Caco-2 (cell line): ENCODE results near the gene ASTN2. TPM values are rescaled to one million over a fixed set of nuclear protein-coding genes. Genes with fewer than 3 reads are reported as not detected.

ENCODE experiments used
- BruUV-seq: library from RNA; stranded (reverse); fragments of 400-500 nt; replicated peaks from 2 replicates; lab custom pipeline; 2021; lab: Mats Ljungman, UMichigan
- CTCF ChIA-PET: fragments of 300-600 bp; sonication (Branson Sonifier 250); formaldehyde crosslinking; loops from one replicate; lab custom pipeline; 2022; ENCODE audit warnings: antibody characterized with exemption; lab: Charles Lee
- POLR2A ChIA-PET: fragments of 300-600 bp; sonication (Branson Sonifier 250); formaldehyde crosslinking; loops from one replicate; lab custom pipeline; 2022; ENCODE audit warnings: antibody characterized with exemption; lab: Charles Lee
- DNase-seq, 2 experiments: peaks; one replicate each; pipeline versions ENCODE4 v3.0.0 to v3.0.0-alpha.2; 2020 to 2022
- H3K27me3 ChIP-seq: replicated peaks from 2 replicates; pipeline ENCODE4 v1.6.0; 2011; ENCODE audit warnings: low read length; ENCODE audit not compliant: control insufficient read depth, insufficient read depth
- H3K36me3 ChIP-seq: 2 replicates; pipeline ENCODE4 v1.5.1; 2011; ENCODE audit warnings: low read length; ENCODE audit not compliant: control insufficient read depth, insufficient read depth
- H3K4me1 ChIP-seq: fragments of 250-450 bp; sonication (Bioruptor Pico); 2 replicates; pipeline ENCODE4 v1.5.1; 2020; ENCODE audit warnings: mild to moderate bottlenecking
- H3K4me3 ChIP-seq: 2 replicates; pipeline ENCODE4 v1.5.1; 2011; ENCODE audit warnings: low read depth, mild to moderate bottlenecking, control low read depth, low read length
- H3K9me3 ChIP-seq: fragments of 250-450 bp; sonication (Bioruptor Pico); 2 replicates; pipeline ENCODE4 v1.5.1; 2020; ENCODE audit warnings: mild to moderate bottlenecking, moderate library complexity
- H3K27ac Mint-ChIP-seq: one replicate; pipeline ENCODE4 v1.8.0; 2022; ENCODE audit warnings: mixed read lengths; ENCODE audit not compliant: unreplicated experiment
- H3K27me3 Mint-ChIP-seq: one replicate; pipeline ENCODE4 v1.8.0; 2022; ENCODE audit warnings: mixed read lengths; ENCODE audit not compliant: insufficient read depth, unreplicated experiment
- H3K36me3 Mint-ChIP-seq: one replicate; pipeline ENCODE4 v1.8.0; 2022; ENCODE audit warnings: mild to moderate bottlenecking, mixed read lengths; ENCODE audit not compliant: insufficient read depth, unreplicated experiment
- H3K4me1 Mint-ChIP-seq: one replicate; pipeline ENCODE4 v1.8.0; 2022; ENCODE audit warnings: low read depth, mixed read lengths; ENCODE audit not compliant: unreplicated experiment
- H3K4me3 Mint-ChIP-seq: one replicate; pipeline ENCODE4 v1.8.0; 2022; ENCODE audit warnings: mild to moderate bottlenecking, moderate library complexity, mixed read lengths; ENCODE audit not compliant: unreplicated experiment
- H3K9me3 Mint-ChIP-seq: one replicate; pipeline ENCODE4 v1.8.0; 2022; ENCODE audit warnings: mixed read lengths; ENCODE audit not compliant: unreplicated experiment
- intact Hi-C: fragments of 100-400 bp; cut with micrococcal nuclease; formaldehyde crosslinking; loops from one replicate; pipeline ENCODE4 v1.10.0; 2022; ENCODE audit not compliant: unreplicated experiment
- total RNA-seq: library from RNA; stranded (reverse); gene quantifications from 2 replicates; pipeline ENCODE4 v1.2.3, GENCODE V29; 2022
- TF ChIP-seq, protein P1 (sequence below), 2 experiments: fragments of 200-600 bp in 1 of 2; IDR thresholded peaks; 1 replicate in 1 of 2; 2 replicates in 1 of 2; pipeline versions ENCODE4 v1.5.1 to v1.8.0; 2011 to 2022; ENCODE audit warnings: antibody characterized with exemption in 1 of 2, control low read depth in 1 of 2, inconsistent platforms in 1 of 2, low read depth in 1 of 2, low read length in 1 of 2, mild to moderate bottlenecking in 1 of 2, moderate library complexity in 1 of 2; ENCODE audit not compliant: insufficient read depth in 1 of 2, severe bottlenecking in 1 of 2, unreplicated experiment in 1 of 2

The ASTN2 gene
- total RNA-seq, 1 experiment from 2014 or later: 12.7 TPM

DNA sequence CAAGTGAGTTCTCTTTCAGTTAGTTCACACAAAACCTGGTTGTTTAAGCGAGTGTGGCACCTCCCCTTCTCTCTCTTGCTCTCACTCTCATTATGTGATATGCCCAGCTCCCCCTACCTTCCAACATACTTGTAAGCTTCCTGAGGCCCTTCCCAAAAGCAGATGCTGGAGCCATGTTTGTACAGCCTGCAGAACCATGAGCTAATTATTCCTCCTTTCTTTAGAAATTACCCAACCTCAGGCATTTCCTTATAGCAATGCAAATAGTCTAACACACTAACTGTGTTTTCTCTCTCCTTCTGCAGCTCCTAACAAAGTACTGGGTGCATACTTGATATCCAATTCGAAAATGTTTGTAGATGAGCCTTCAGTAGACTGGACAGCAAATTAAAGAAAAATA is 665.1 kb downstream of the ASTN2 start:
- intact Hi-C loops: no loop called here
- Mint-ChIP-seq H3K4me1 (no peaks in the 10 kb centered on the region), H3K36me3 (no peaks in the 10 kb centered on the region), H3K27ac (no peak overlapping the region), H3K9me3 (no peaks in the 10 kb centered on the region), H3K4me3 (no peak overlapping the region), H3K27me3 (peaks cover 14% of the 10 kb centered on the region)
- Histone ChIP-seq H3K36me3 (no peaks in the 10 kb centered on the region), H3K4me3 (no peak overlapping the region), H3K27me3 (no peaks in the 10 kb centered on the region), H3K4me1 (no peaks in the 10 kb centered on the region), H3K9me3 (no peaks in the 10 kb centered on the region)
- ChIA-PET POLR2A (no interaction called here), CTCF (no interaction called here)
- TF ChIP-seq, protein P1, sequence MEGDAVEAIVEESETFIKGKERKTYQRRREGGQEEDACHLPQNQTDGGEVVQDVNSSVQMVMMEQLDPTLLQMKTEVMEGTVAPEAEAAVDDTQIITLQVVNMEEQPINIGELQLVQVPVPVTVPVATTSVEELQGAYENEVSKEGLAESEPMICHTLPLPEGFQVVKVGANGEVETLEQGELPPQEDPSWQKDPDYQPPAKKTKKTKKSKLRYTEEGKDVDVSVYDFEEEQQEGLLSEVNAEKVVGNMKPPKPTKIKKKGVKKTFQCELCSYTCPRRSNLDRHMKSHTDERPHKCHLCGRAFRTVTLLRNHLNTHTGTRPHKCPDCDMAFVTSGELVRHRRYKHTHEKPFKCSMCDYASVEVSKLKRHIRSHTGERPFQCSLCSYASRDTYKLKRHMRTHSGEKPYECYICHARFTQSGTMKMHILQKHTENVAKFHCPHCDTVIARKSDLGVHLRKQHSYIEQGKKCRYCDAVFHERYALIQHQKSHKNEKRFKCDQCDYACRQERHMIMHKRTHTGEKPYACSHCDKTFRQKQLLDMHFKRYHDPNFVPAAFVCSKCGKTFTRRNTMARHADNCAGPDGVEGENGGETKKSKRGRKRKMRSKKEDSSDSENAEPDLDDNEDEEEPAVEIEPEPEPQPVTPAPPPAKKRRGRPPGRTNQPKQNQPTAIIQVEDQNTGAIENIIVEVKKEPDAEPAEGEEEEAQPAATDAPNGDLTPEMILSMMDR (IDR thresholded peaks at IDR 0.05; ENCODE audit: insufficient read depth in 1 of 2, low read depth in 1 of 2, low read length in 1 of 2, severe bottlenecking in 1 of 2, unreplicated experiment in 1 of 2): no peak
- DNase-seq: no peak
- no TSS peak for BruUV-seq

DNA sequence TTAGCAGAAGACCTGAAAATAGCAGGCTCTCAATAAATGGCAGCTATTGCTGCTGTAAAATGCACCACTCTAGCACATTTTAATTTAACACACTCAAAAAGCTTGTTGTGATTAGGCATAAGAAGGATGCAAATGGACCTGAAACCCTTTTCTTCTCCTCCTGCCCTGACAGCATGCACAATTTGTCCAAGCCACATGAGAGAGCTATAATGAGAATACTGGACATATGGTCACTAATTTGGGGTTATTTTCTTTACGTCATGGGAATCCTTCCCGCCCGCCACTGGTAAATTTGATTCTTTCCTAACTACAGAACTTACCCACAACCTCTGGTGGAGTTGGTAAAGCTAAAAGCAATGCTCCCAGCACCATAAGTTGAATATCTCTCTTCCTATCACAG is 665.7 kb downstream of the ASTN2 start:
- TF ChIP-seq, protein P1 (IDR thresholded peaks at IDR 0.05; ENCODE audit: insufficient read depth in 1 of 2, low read depth in 1 of 2, low read length in 1 of 2, severe bottlenecking in 1 of 2, unreplicated experiment in 1 of 2): no peak
- no peaks in the 10 kb centered on the region for H3K36me3 ChIP-seq
- H3K4me1 Mint-ChIP-seq: no peaks in the 10 kb centered on the region
- H3K9me3 Mint-ChIP-seq: no peaks in the 10 kb centered on the region
- no TSS peak for BruUV-seq
- peaks cover 16% of the 10 kb centered on the region for H3K27me3 Mint-ChIP-seq
- H3K36me3 Mint-ChIP-seq: no peaks in the 10 kb centered on the region
- CTCF ChIA-PET: no interaction called here
- H3K4me3 Mint-ChIP-seq: no peak overlapping the region
- H3K9me3 ChIP-seq: no peaks in the 10 kb centered on the region
- no peak overlapping the region for H3K4me3 ChIP-seq
- DNase-seq: no peak
- H3K27ac Mint-ChIP-seq: no peak overlapping the region
- intact Hi-C loops: no loop called here
- POLR2A ChIA-PET: no interaction called here
- no peaks in the 10 kb centered on the region for H3K27me3 ChIP-seq
- H3K4me1 ChIP-seq: no peaks in the 10 kb centered on the region

DNA sequence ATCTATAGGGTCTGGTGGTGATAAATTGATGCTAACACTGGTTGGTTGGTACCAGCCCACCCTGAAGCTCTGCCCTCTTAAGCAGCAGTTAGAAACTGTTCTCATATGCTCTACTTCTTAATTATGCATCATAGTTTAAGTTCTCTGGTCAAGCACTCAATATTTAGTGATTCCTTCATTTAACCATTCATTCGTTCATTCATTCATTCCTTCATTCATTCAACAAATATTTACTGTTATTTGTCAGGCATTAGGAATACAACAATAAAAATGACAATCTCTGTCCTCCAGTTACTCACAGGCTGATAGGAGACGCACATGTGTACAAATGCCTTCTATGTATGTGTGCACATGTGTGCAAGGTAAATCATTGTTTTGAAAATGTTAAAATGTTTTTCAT is 673.1 kb downstream of the ASTN2 start:
- no peaks in the 10 kb centered on the region for H3K9me3 ChIP-seq
- no peaks in the 10 kb centered on the region for H3K4me1 ChIP-seq
- no peak for DNase-seq
- no peak overlapping the region for H3K4me3 Mint-ChIP-seq
- H3K27me3 ChIP-seq: no peaks in the 10 kb centered on the region
- ChIA-PET POLR2A (no interaction called here), CTCF (no interaction called here)
- H3K4me3 ChIP-seq: no peak overlapping the region
- H3K36me3 Mint-ChIP-seq: no peaks in the 10 kb centered on the region
- TF ChIP-seq, protein P1 (IDR thresholded peaks at IDR 0.05; ENCODE audit: insufficient read depth in 1 of 2, low read depth in 1 of 2, low read length in 1 of 2, severe bottlenecking in 1 of 2, unreplicated experiment in 1 of 2): no peak
- intact Hi-C loops: no loop called here
- BruUV-seq: no TSS peak
- no peak overlapping the region for H3K27ac Mint-ChIP-seq
- no peaks in the 10 kb centered on the region for H3K9me3 Mint-ChIP-seq
- peaks cover 7% of the 10 kb centered on the region for H3K4me1 Mint-ChIP-seq
- H3K36me3 ChIP-seq: no peaks in the 10 kb centered on the region
- H3K27me3 Mint-ChIP-seq: peaks cover 11% of the 10 kb centered on the region
